Neutrophil (primary cell): ENCODE measurements around the gene CD74.

Experiments used
- H3K27ac ChIP-seq: fragments of 200-600 bp; sonication (generic); 2 replicates; pipeline ENCODE4 v1.5.1; 2016; ENCODE audit warnings: mild to moderate bottlenecking, moderate library complexity
- H3K27me3 ChIP-seq: fragments of 200-600 bp; sonication (generic); 2 replicates; pipeline ENCODE4 v1.6.0; 2016; ENCODE audit warnings: mild to moderate bottlenecking
- H3K36me3 ChIP-seq: fragments of 200-600 bp; sonication (generic); 2 replicates; pipeline ENCODE4 v1.5.1; 2017
- H3K4me1 ChIP-seq, 2 experiments: fragments of 200-600 bp in 1 of 2; sonication (generic) in 1 of 2; 1 replicate in 1 of 2; 2 replicates in 1 of 2; pipeline versions ENCODE4 v1.5.1 to v1.6.1; 2013 to 2016; ENCODE audit warnings: low read depth in 1 of 2, low read length in 1 of 2, mild to moderate bottlenecking in 1 of 2, moderate library complexity in 1 of 2; ENCODE audit not compliant: control insufficient read depth in 1 of 2, insufficient read depth in 1 of 2
- H3K4me3 ChIP-seq, 2 experiments: fragments of 200-600 bp in 1 of 2; sonication (generic) in 1 of 2; 1 replicate in 1 of 2; 2 replicates in 1 of 2; pipeline ENCODE4 v1.5.1; 2013 to 2016; ENCODE audit warnings: low read depth in 1 of 2, low read length in 1 of 2, mild to moderate bottlenecking in 1 of 2, moderate library complexity in 1 of 2
- H3K9me3 ChIP-seq: fragments of 200-600 bp; sonication (generic); 2 replicates; pipeline ENCODE4 v1.5.1; 2016
- CTCF ChIP-seq: fragments of 200-600 bp; sonication (generic); IDR thresholded peaks from 2 replicates; pipeline ENCODE4 v1.5.1; 2016; ENCODE audit warnings: antibody characterized with exemption

The CD74 gene

GRCh38 chr5:150446088-150446487, 33.4 kb upstream of the CD74 start:
- Histone ChIP-seq H3K4me3 (no peak overlapping the region), H3K9me3 (no peaks in the 10 kb centered on the region), H3K4me1 (peaks cover 31 to 35% of the 10 kb centered on the region in 2 experiments), H3K27me3 (no peaks in the 10 kb centered on the region), H3K36me3 (peaks cover 55% of the 10 kb centered on the region), H3K27ac (no peak overlapping the region)
- no peak for TF ChIP-seq CTCF

GRCh38 chr5:150444770-150445169, 32.1 kb upstream of the CD74 start:
- Histone ChIP-seq H3K27me3 (no peaks in the 10 kb centered on the region), H3K36me3 (peaks cover 55% of the 10 kb centered on the region), H3K4me3 (no peak overlapping the region), H3K9me3 (no peaks in the 10 kb centered on the region), H3K27ac (no peak overlapping the region), H3K4me1 (peaks cover 23 to 27% of the 10 kb centered on the region in 2 experiments)
- TF ChIP-seq CTCF, result no peak

GRCh38 chr5:150443242-150444075, 30.7 kb upstream of the CD74 start:
- no peaks in the 10 kb centered on the region for H3K9me3 ChIP-seq
- H3K27ac ChIP-seq, result no peak overlapping the region
- no peaks in the 10 kb centered on the region for H3K27me3 ChIP-seq
- H3K36me3 ChIP-seq, result peaks cover 55% of the 10 kb centered on the region
- H3K4me1 ChIP-seq, result peaks cover 18 to 19% of the 10 kb centered on the region in 2 experiments
- H3K4me3 ChIP-seq, result no peak overlapping the region
- TF ChIP-seq CTCF, result no peak

- Histone ChIP-seq H3K27ac (no peak overlapping the region), H3K4me3 (no peak overlapping the region), H3K36me3 (peaks cover 55% of the 10 kb centered on the region), H3K4me1 (peaks cover 10 to 11% of the 10 kb centered on the region in 2 experiments), H3K27me3 (no peaks in the 10 kb centered on the region), H3K9me3 (no peaks in the 10 kb centered on the region)
- TF ChIP-seq CTCF, result no peak
Observed at GRCh38 chr5:150442699-150443080, 30.0 kb upstream of the CD74 start.

GRCh38 chr5:150441813-150442698, 29.3 kb upstream of the CD74 start:
- no peaks in the 10 kb centered on the region for H3K27me3 ChIP-seq
- H3K9me3 ChIP-seq, result no peaks in the 10 kb centered on the region
- no peak overlapping the region for H3K4me3 ChIP-seq
- no peak overlapping the region for H3K27ac ChIP-seq
- peaks cover 51% of the 10 kb centered on the region for H3K36me3 ChIP-seq
- H3K4me1 ChIP-seq, result peaks cover 4 to 5% of the 10 kb centered on the region in 2 experiments
- no peak for TF ChIP-seq CTCF
